ENCODE measurements around the gene ADAMTS16.

DNA sequence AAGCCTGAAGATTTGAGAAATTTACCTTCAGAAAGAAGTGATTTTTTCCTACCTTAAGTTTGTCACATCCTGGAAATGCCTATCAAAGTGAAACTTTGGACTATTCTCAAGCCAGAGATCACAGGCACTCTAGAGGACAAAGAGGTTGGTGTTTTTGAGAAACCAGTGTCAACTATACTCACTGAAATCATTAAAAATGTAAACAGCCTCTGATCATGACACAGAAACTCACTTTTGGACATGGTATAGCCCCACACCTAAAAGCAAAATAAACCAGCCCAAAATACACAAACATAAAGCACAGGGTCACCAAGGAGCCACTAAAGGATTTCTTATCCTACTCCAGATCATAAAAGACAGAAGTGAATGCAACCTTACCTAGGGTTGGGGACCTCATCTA is 216.6 kb downstream of the ADAMTS16 start:
- TF ChIP-seq, protein P1, sequence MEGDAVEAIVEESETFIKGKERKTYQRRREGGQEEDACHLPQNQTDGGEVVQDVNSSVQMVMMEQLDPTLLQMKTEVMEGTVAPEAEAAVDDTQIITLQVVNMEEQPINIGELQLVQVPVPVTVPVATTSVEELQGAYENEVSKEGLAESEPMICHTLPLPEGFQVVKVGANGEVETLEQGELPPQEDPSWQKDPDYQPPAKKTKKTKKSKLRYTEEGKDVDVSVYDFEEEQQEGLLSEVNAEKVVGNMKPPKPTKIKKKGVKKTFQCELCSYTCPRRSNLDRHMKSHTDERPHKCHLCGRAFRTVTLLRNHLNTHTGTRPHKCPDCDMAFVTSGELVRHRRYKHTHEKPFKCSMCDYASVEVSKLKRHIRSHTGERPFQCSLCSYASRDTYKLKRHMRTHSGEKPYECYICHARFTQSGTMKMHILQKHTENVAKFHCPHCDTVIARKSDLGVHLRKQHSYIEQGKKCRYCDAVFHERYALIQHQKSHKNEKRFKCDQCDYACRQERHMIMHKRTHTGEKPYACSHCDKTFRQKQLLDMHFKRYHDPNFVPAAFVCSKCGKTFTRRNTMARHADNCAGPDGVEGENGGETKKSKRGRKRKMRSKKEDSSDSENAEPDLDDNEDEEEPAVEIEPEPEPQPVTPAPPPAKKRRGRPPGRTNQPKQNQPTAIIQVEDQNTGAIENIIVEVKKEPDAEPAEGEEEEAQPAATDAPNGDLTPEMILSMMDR (IDR thresholded peaks at IDR 0.05; ENCODE audit: poor library complexity): no peak
- TF ChIP-seq EZH2phosphoT487 (IDR thresholded peaks at IDR 0.05; ENCODE audit: low read depth, severe bottlenecking, unreplicated experiment): no peak
- TF ChIP-seq EZH2 (IDR thresholded peaks at IDR 0.05; ENCODE audit: borderline replicate concordance): no peak

Data from hepatocyte (in vitro differentiated cells).